Stimulated activated CD4-positive, alpha-beta T cell treated with anti-CD3 and anti-CD28 coated beads, Interleukin-2, amount 100 ng/mL, for 24 hours (primary cell): ENCODE measurements around the gene WFIKKN1.
A peak's percentile ranks its signal among the peaks of the same experiment; 100 is the strongest.

Experiments
- DNase-seq, 2 donors: peaks; one replicate each; pipeline ENCODE4 v3.0.0-alpha.2; 2020

The WFIKKN1 gene

GRCh38 chr16:638034-638543 is 7.3 kb downstream of the WFIKKN1 start:
- no peak for DNase-seq

- no peak for DNase-seq
Measured at GRCh38 chr16:638836-639235, 8.1 kb downstream of the WFIKKN1 start.

- DNase-seq, result no peak
Measured at GRCh38 chr16:640614-641013, 9.8 kb downstream of the WFIKKN1 start.

- peak; percentile 71 to 88 for DNase-seq
Measured at GRCh38 chr16:641326-642188, 10.8 kb downstream of the WFIKKN1 start, which contains the start of gene MCRIP2. Gene MCRIP2, plus strand, starts transcription at chr16:641828. Its CDS starts 164 bp downstream, at chr16:641992.

- peak; percentile 48 to 62 for DNase-seq
Measured at GRCh38 chr16:642189-643049, 11.6 kb downstream of the WFIKKN1 start.

GRCh38 chr16:643050-643368 is 12.2 kb downstream of the WFIKKN1 start:
- DNase-seq, result no peak

- no peak for DNase-seq
Measured at GRCh38 chr16:644556-644955, 13.8 kb downstream of the WFIKKN1 start.

GRCh38 chr16:645852-646678 is 15.3 kb downstream of the WFIKKN1 start:
- no peak for DNase-seq

GRCh38 chr16:646679-647172 is 15.9 kb downstream of the WFIKKN1 start:
- DNase-seq, result no peak

- DNase-seq, result no peak
Measured at GRCh38 chr16:647173-647902, 16.6 kb downstream of the WFIKKN1 start.

- DNase-seq, result peak; percentile 61 to 71
Measured at GRCh38 chr16:648071-648780, 17.4 kb downstream of the WFIKKN1 start.

GRCh38 chr16:648781-649589 is 18.2 kb downstream of the WFIKKN1 start, which contains the start of gene WDR90:
Gene WDR90, plus strand, starts transcription at chr16:649365. Its CDS starts 52 bp downstream, at chr16:649417.
- DNase-seq, result peak; percentile 95 to 96

- peak in 1 of 2 donors; percentile 44 for DNase-seq
Measured at GRCh38 chr16:649631-650030, 18.8 kb downstream of the WFIKKN1 start.

GRCh38 chr16:651844-652243 is 21.1 kb downstream of the WFIKKN1 start:
- DNase-seq, result no peak

GRCh38 chr16:652454-653305 is 21.9 kb downstream of the WFIKKN1 start:
- no peak for DNase-seq

- DNase-seq, result no peak
Measured at GRCh38 chr16:654034-654433, 23.2 kb downstream of the WFIKKN1 start.

- no peak for DNase-seq
Measured at GRCh38 chr16:657487-657886, 26.7 kb downstream of the WFIKKN1 start.

- DNase-seq, result no peak
Measured at GRCh38 chr16:658679-659571, 28.1 kb downstream of the WFIKKN1 start.
